A549 (cell line): ENCODE measurements around the gene HS3ST4.

ENCODE experiments used
- CTCF ChIP-seq: fragments of >200 bp; sonication (Bioruptor Twin); formaldehyde crosslinking; IDR thresholded peaks from 3 replicates; pipeline ENCODE4 v1.5.1; 2016
- ELK1 ChIP-seq: fragments of 150-350 bp; IDR thresholded peaks from 2 replicates; pipeline ENCODE4 v1.6.1; 2014; ENCODE audit warnings: low read depth, mild to moderate bottlenecking, low read length
- HDAC2 ChIP-seq: fragments of 200-600 bp; sonication (generic); IDR thresholded peaks from 2 replicates; pipeline ENCODE4 v1.6.1; 2016
- HMGXB4 ChIP-seq: fragments of 250-450 bp; sonication (Bioruptor Pico); IDR thresholded peaks from 2 replicates; pipeline ENCODE4 v1.5.0; 2021; ENCODE audit warnings: mild to moderate bottlenecking, moderate library complexity, borderline replicate concordance
- MAZ ChIP-seq: fragments of 150-350 bp; IDR thresholded peaks from 2 replicates; pipeline ENCODE4 v1.6.1; 2014; ENCODE audit warnings: antibody characterized with exemption, low read depth, low read length, borderline replicate concordance
- NR3C1 ChIP-seq: fragments of >200 bp; sonication (Bioruptor Twin); formaldehyde crosslinking; IDR thresholded peaks from 3 replicates; pipeline ENCODE4 v1.6.1; 2017
- POLR2A ChIP-seq: IDR thresholded peaks from 2 replicates; pipeline ENCODE4 v1.6.1; 2012; ENCODE audit warnings: mild to moderate bottlenecking, low read length
- POLR2AphosphoS2 ChIP-seq: conservative IDR thresholded peaks from 2 replicates; pipeline ENCODE4 v1.6.1; 2012; ENCODE audit warnings: low read length, improper control_type of control experiment, inconsistent platforms
- RFX5 ChIP-seq: fragments of 450-650 bp; IDR thresholded peaks from 2 replicates; pipeline ENCODE4 v1.7.1; 2014; ENCODE audit warnings: antibody characterized with exemption, mild to moderate bottlenecking, moderate library complexity

- TF ChIP-seq NR3C1: no peak
- TF ChIP-seq HDAC2: no peak
- TF ChIP-seq CTCF: no peak
- TF ChIP-seq HMGXB4: no peak
- no peak for TF ChIP-seq POLR2AphosphoS2
- TF ChIP-seq MAZ: no peak
- no peak for TF ChIP-seq RFX5
- no peak for TF ChIP-seq ELK1
- no peak for TF ChIP-seq POLR2A
These were observed 35.1 kb upstream of the HS3ST4 start for GRCh38 chr16:25656639-25657038.
